Activated T-cell treated with anti-CD3 and anti-CD28 coated beads for 1 hour (primary cell): Measurements from ENCODE around the gene AKAP6.
A peak's percentile ranks its signal among the peaks of the same experiment; 100 is the strongest.
"Not testable (repeated sequence)": the region's sequence is repeated elsewhere in the genome, so short reads cannot be mapped to it uniquely, and the experiment has no call there.

Source experiments
- DNase-seq: peaks from one replicate; pipeline ENCODE4 v3.0.0-alpha.2; 2020; ENCODE audit warnings: low read depth

Gene AKAP6

GRCh38 chr14:32545095-32545494 lies 216.0 kb downstream of the AKAP6 start:
- no peak for DNase-seq

GRCh38 chr14:32545506-32546210 lies 216.6 kb downstream of the AKAP6 start:
- no peak for DNase-seq

GRCh38 chr14:32546246-32546645 lies 217.1 kb downstream of the AKAP6 start:
- DNase-seq, result no peak

GRCh38 chr14:32552766-32553165 lies 223.7 kb downstream of the AKAP6 start:
- no peak for DNase-seq

- no peak for DNase-seq
Observed at GRCh38 chr14:32559048-32559447, 229.9 kb downstream of the AKAP6 start.

- DNase-seq, result no peak
Observed at GRCh38 chr14:32559590-32559989, 230.5 kb downstream of the AKAP6 start.

GRCh38 chr14:32560209-32560857 lies 231.2 kb downstream of the AKAP6 start:
- DNase-seq, result no peak

- no peak for DNase-seq
Observed at GRCh38 chr14:32561520-32561919, 232.4 kb downstream of the AKAP6 start.

GRCh38 chr14:32564596-32564995 lies 235.5 kb downstream of the AKAP6 start:
- no peak for DNase-seq

GRCh38 chr14:32565256-32565655 lies 236.2 kb downstream of the AKAP6 start:
- DNase-seq, result no peak

GRCh38 chr14:32567543-32568384 lies 238.7 kb downstream of the AKAP6 start:
- no peak for DNase-seq

GRCh38 chr14:32571551-32571950 lies 242.5 kb downstream of the AKAP6 start:
- DNase-seq, result no peak

- no peak for DNase-seq
Observed at GRCh38 chr14:32571995-32572866, 243.1 kb downstream of the AKAP6 start.

GRCh38 chr14:32572867-32573150 lies 243.7 kb downstream of the AKAP6 start:
- no peak for DNase-seq

- no peak for DNase-seq
Observed at GRCh38 chr14:32574269-32574668, 245.2 kb downstream of the AKAP6 start.

- peak; percentile 6 for DNase-seq
Observed at GRCh38 chr14:32576088-32576795, 247.1 kb downstream of the AKAP6 start.

GRCh38 chr14:32576977-32577376 lies 247.9 kb downstream of the AKAP6 start:
- DNase-seq, result no peak

- no peak for DNase-seq
Observed at GRCh38 chr14:32578181-32578580, 249.1 kb downstream of the AKAP6 start.

GRCh38 chr14:32583427-32583826 lies 254.3 kb downstream of the AKAP6 start:
- not testable (repeated sequence) for DNase-seq

GRCh38 chr14:32584079-32584478 lies 255.0 kb downstream of the AKAP6 start:
- DNase-seq, result no peak

- DNase-seq, result no peak
Observed at GRCh38 chr14:32587461-32587860, 258.4 kb downstream of the AKAP6 start.
